HL-60 (cell line): ENCODE measurements around the gene USP40.

Experiments
- DNase-seq, 2 experiments: peaks; one replicate each; pipeline ENCODE4 v3.0.0-alpha.2; 2010 to 2020; ENCODE audit warnings: low read depth in 1 of 2, low spot score in 1 of 2
- H3K27ac ChIP-seq: fragments of 250-450 bp; sonication (Bioruptor Pico); replicated peaks from 2 replicates; pipeline ENCODE4 v1.5.1; 2020; ENCODE audit warnings: mild to moderate bottlenecking, moderate library complexity
- H3K27me3 ChIP-seq: fragments of 250-450 bp; sonication (Bioruptor Pico); 2 replicates; pipeline ENCODE4 v1.5.1; 2021; ENCODE audit warnings: mild to moderate bottlenecking, moderate library complexity; ENCODE audit not compliant: insufficient read depth, poor library complexity, severe bottlenecking
- H3K4me3 ChIP-seq: replicated peaks from 2 replicates; pipeline ENCODE4 v1.5.1; 2011; ENCODE audit warnings: mild to moderate bottlenecking, control low read depth, low read length; ENCODE audit not compliant: insufficient read depth
- GABPA ChIP-seq: IDR thresholded peaks from 2 replicates; pipeline ENCODE4 v1.6.1; 2012; ENCODE audit warnings: low read depth
- POLR2AphosphoS5 ChIP-seq: IDR thresholded peaks from 2 replicates; pipeline ENCODE4 v1.6.1; 2012; ENCODE audit warnings: low read depth
- SPI1 ChIP-seq: IDR thresholded peaks from 2 replicates; pipeline ENCODE4 v1.6.1; 2012; ENCODE audit warnings: low read depth, mild to moderate bottlenecking, borderline replicate concordance
- TF ChIP-seq, protein P1 (sequence below): IDR thresholded peaks from 2 replicates; pipeline ENCODE4 v1.6.1; 2012; ENCODE audit warnings: low read depth; ENCODE audit not compliant: insufficient replicate concordance
- TF ChIP-seq, protein P2 (sequence below): IDR thresholded peaks from one replicate; pipeline ENCODE4 v1.5.1; 2011; ENCODE audit warnings: low read length, control low read depth, inconsistent platforms; ENCODE audit not compliant: insufficient read depth

The USP40 gene

DNA sequence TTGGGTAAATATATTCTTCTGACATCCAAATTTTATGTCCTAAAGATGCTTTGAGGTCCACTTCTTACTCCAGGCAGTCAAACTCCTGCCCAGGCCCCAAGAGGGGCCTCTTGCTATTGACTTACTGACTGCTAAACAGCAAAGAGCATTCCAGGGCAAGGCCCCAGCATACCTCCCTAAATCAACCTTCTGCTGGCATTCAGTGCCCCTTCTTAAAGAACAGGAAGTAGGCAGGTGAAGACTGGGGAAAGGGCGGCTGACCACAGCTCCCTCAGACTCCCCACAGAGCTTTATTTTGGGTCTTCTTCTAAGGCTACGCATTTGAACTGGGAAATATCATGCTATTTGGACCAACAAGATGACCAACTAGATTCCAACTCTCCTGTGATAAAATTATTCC is 68.9 kb downstream of the USP40 start:
- H3K27me3 ChIP-seq = no peaks in the 10 kb centered on the region
- H3K27ac ChIP-seq = no peak overlapping the region
- TF ChIP-seq, protein P1, sequence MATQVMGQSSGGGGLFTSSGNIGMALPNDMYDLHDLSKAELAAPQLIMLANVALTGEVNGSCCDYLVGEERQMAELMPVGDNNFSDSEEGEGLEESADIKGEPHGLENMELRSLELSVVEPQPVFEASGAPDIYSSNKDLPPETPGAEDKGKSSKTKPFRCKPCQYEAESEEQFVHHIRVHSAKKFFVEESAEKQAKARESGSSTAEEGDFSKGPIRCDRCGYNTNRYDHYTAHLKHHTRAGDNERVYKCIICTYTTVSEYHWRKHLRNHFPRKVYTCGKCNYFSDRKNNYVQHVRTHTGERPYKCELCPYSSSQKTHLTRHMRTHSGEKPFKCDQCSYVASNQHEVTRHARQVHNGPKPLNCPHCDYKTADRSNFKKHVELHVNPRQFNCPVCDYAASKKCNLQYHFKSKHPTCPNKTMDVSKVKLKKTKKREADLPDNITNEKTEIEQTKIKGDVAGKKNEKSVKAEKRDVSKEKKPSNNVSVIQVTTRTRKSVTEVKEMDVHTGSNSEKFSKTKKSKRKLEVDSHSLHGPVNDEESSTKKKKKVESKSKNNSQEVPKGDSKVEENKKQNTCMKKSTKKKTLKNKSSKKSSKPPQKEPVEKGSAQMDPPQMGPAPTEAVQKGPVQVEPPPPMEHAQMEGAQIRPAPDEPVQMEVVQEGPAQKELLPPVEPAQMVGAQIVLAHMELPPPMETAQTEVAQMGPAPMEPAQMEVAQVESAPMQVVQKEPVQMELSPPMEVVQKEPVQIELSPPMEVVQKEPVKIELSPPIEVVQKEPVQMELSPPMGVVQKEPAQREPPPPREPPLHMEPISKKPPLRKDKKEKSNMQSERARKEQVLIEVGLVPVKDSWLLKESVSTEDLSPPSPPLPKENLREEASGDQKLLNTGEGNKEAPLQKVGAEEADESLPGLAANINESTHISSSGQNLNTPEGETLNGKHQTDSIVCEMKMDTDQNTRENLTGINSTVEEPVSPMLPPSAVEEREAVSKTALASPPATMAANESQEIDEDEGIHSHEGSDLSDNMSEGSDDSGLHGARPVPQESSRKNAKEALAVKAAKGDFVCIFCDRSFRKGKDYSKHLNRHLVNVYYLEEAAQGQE = no peak
- TF ChIP-seq POLR2AphosphoS5 (no peak), SPI1 (no peak)
- no peak for DNase-seq
- no peak overlapping the region for H3K4me3 ChIP-seq

DNA sequence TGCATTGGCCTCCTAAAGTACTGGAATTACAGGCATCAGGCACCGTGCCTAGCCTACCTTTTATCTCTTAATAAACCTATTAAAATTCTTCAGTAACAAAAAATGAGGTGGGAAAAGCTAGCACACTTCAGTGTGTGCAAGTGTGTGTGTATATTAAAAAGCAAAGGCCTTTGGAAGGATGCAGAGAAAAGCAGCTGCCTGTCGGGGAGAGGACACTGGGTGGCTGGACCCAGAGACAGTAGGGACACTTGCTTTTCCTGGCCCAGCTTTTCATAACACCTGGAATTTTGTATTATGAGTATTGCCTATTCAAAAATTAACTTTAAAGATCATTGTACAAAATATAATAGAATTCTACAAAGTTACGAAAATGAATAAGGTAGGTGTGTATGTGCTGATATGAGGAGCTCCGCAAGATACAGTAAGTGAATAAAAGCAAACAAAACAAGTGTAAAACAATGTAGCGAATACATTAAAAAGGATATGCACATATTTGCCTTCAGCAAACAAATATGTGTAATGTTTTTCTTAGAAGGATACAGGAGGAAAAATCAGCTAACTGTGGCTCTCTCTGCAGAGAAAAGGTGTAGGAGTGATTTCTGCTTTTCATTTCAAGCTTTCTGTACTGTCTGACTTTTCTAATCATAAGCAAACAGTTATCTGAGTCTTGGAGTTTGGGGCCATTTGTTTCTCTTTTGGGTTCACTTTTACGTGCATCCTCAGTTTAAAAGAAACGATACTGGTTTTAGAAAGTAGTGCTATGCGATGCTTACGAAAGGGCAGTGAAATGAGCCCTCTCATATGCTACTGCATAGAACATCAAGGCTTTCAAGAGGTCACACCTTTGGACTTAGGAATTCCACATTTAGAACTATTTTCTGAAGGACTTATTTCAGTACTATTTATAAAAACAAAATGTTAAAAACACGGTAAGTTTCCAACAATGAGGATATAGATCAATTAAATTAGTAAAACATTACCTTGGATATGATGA is 70.8 kb downstream of the USP40 start:
- DNase-seq = no peak
- no peak overlapping the region for H3K27ac ChIP-seq

DNA sequence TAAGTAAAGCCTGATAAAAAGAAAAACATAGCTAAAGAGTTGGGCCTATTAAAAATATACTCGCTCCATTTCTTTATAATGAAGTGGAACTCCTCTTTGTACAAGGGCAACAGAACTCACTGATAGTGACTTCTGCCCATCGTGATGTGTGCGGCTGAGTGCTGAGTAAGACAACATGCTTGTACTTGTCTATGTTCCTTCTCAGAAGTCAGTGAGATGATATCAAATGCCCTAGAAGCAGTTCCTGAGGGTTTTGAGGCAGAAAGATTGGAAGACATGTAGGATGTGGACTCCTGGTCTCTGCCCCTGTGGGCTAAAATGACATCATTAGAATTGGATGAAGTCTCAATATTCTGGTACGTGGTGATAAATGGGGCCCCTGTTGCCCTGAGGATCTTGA is 73.8 kb downstream of the USP40 start:
- Histone ChIP-seq H3K4me3 (no peak overlapping the region), H3K27ac (no peak overlapping the region), H3K27me3 (no peaks in the 10 kb centered on the region)
- no peak for TF ChIP-seq POLR2AphosphoS5
- TF ChIP-seq, protein P2, sequence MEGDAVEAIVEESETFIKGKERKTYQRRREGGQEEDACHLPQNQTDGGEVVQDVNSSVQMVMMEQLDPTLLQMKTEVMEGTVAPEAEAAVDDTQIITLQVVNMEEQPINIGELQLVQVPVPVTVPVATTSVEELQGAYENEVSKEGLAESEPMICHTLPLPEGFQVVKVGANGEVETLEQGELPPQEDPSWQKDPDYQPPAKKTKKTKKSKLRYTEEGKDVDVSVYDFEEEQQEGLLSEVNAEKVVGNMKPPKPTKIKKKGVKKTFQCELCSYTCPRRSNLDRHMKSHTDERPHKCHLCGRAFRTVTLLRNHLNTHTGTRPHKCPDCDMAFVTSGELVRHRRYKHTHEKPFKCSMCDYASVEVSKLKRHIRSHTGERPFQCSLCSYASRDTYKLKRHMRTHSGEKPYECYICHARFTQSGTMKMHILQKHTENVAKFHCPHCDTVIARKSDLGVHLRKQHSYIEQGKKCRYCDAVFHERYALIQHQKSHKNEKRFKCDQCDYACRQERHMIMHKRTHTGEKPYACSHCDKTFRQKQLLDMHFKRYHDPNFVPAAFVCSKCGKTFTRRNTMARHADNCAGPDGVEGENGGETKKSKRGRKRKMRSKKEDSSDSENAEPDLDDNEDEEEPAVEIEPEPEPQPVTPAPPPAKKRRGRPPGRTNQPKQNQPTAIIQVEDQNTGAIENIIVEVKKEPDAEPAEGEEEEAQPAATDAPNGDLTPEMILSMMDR = no peak
- TF ChIP-seq GABPA = no peak
- TF ChIP-seq, protein P1 = no peak
- no peak for TF ChIP-seq SPI1
- no peak for DNase-seq

More for the DNA sequence above, 70.8 kb downstream of the USP40 start:
- H3K4me3 ChIP-seq = no peak overlapping the region
- TF ChIP-seq, protein P2 = no peak
- no peak for TF ChIP-seq POLR2AphosphoS5
- TF ChIP-seq, protein P1 = no peak
- TF ChIP-seq SPI1 = no peak
- TF ChIP-seq GABPA = no peak
- no peaks in the 10 kb centered on the region for H3K27me3 ChIP-seq
